Measurements from ENCODE around the gene FAM162A. TPM values are rescaled to one million over a fixed set of nuclear protein-coding genes. Genes with fewer than 3 reads are reported as not detected.

The FAM162A gene
- polyA plus RNA-seq, 1 donor from 2014 or later, result 16.2 TPM

- H3K4me3 ChIP-seq (ENCODE audit: low read length), result no peak overlapping the region
- TF ChIP-seq CTCF (IDR thresholded peaks at IDR 0.05; ENCODE audit: poor library complexity, severe bottlenecking), result no peak
- TF ChIP-seq EZH2 (IDR thresholded peaks at IDR 0.05; ENCODE audit: borderline replicate concordance, insufficient read depth, low read length, poor library complexity, severe bottlenecking), result no peak
- TF ChIP-seq TAF1 (IDR thresholded peaks at IDR 0.05; ENCODE audit: low read depth), result no peak
- no peak for TF ChIP-seq RAD21 (conservative IDR thresholded peaks at IDR 0.05)
- TF ChIP-seq SMC3 (conservative IDR thresholded peaks at IDR 0.05; ENCODE audit: poor library complexity), result no peak
- TF ChIP-seq MXI1 (conservative IDR thresholded peaks at IDR 0.05; ENCODE audit: poor library complexity, severe bottlenecking), result no peak
- TF ChIP-seq EP300 (conservative IDR thresholded peaks at IDR 0.05; ENCODE audit: poor library complexity, severe bottlenecking), result no peak
- TF ChIP-seq POLR2AphosphoS5 (IDR thresholded peaks at IDR 0.05), result no peak
- H3F3A ChIP-seq (ENCODE audit: insufficient read depth, low read length, poor library complexity, severe bottlenecking), result no peaks in the 10 kb centered on the region
- H4K20me1 ChIP-seq (ENCODE audit: insufficient read depth), result no peaks in the 10 kb centered on the region
- no peaks in the 10 kb centered on the region for H3K9me2 ChIP-seq (ENCODE audit: insufficient read depth, low read length)
- H3K36me3 ChIP-seq (ENCODE audit: insufficient read depth, low read length), result no peaks in the 10 kb centered on the region
- no peaks in the 10 kb centered on the region for H3K9me3 ChIP-seq (ENCODE audit: low read length)
- H3K9ac ChIP-seq (ENCODE audit: low read length), result no peak overlapping the region
- no peak overlapping the region for H3K4me2 ChIP-seq (ENCODE audit: low read length)
- H3K27me3 ChIP-seq (ENCODE audit: insufficient read depth, low read depth, low read length), result no peaks in the 10 kb centered on the region
- no peaks in the 10 kb centered on the region for H3K79me2 ChIP-seq (replicated peaks; ENCODE audit: insufficient read depth, low read length)
- H2AFZ ChIP-seq (ENCODE audit: low read depth, low read length), result no peak overlapping the region
- no peak overlapping the region for H3K27ac ChIP-seq (ENCODE audit: low read length)
Observed at GRCh38 chr3:122343654-122344053, 40.3 kb upstream of the FAM162A start.

GRCh38 chr3:122349171-122349570 lies 34.8 kb upstream of the FAM162A start:
- H3K27me3 ChIP-seq (ENCODE audit: insufficient read depth, low read depth, low read length), result no peaks in the 10 kb centered on the region
- no peak overlapping the region for H3K27ac ChIP-seq (ENCODE audit: low read length)
- no peak overlapping the region for H3K4me3 ChIP-seq (ENCODE audit: low read length)
- H3K9ac ChIP-seq (ENCODE audit: low read length), result no peak overlapping the region
- no peak overlapping the region for H3K4me2 ChIP-seq (ENCODE audit: low read length)
- no peak overlapping the region for H2AFZ ChIP-seq (ENCODE audit: low read depth, low read length)
- H3K36me3 ChIP-seq (ENCODE audit: insufficient read depth, low read length), result no peaks in the 10 kb centered on the region
- no peaks in the 10 kb centered on the region for H3K9me3 ChIP-seq (ENCODE audit: low read length)
- no peaks in the 10 kb centered on the region for H3F3A ChIP-seq (ENCODE audit: insufficient read depth, low read length, poor library complexity, severe bottlenecking)
- TF ChIP-seq REST (IDR thresholded peaks at IDR 0.05; ENCODE audit: borderline replicate concordance), result no peak
- TF ChIP-seq EP300 (conservative IDR thresholded peaks at IDR 0.05; ENCODE audit: poor library complexity, severe bottlenecking), result no peak
- H3K79me2 ChIP-seq (replicated peaks; ENCODE audit: insufficient read depth, low read length), result no peaks in the 10 kb centered on the region
- H4K20me1 ChIP-seq (ENCODE audit: insufficient read depth), result no peaks in the 10 kb centered on the region
- no peaks in the 10 kb centered on the region for H3K9me2 ChIP-seq (ENCODE audit: insufficient read depth, low read length)

Measured in neural cell (in vitro differentiated cells).